HG02938 (cell line): Measurements from ENCODE around the gene LMBR1.
"Not testable (repeated sequence)": the region's sequence is repeated elsewhere in the genome, so short reads cannot be mapped to it uniquely, and the experiment has no call there.

Experiments
- ATAC-seq: cut with Tn5 transposase; IDR thresholded peaks from one replicate; pipeline ENCODE4 v1.9.1; 2021; ENCODE audit warnings: mild to moderate bottlenecking, moderate library complexity; ENCODE audit not compliant: unreplicated experiment

LMBR1 gene

GRCh38 chr7:156892821-156893706, at the start of gene LMBR1:
TSS of gene LMBR1 (minus strand) at chr7:156893183. CDS start at chr7:156892993, 190 bp downstream.
- ATAC-seq = peak; percentile 78

- no peak for ATAC-seq
Observed at GRCh38 chr7:156942708-156943090, 49.7 kb upstream of the LMBR1 start.

GRCh38 chr7:156941393-156942182, 48.6 kb upstream of the LMBR1 start:
- no peak for ATAC-seq

- ATAC-seq = no peak
Observed at GRCh38 chr7:156940421-156941122, 47.6 kb upstream of the LMBR1 start.

- not testable (repeated sequence) for ATAC-seq
Observed at GRCh38 chr7:156936766-156937165, 43.8 kb upstream of the LMBR1 start.

GRCh38 chr7:156935250-156935649, 42.3 kb upstream of the LMBR1 start:
- no peak for ATAC-seq

- ATAC-seq = no peak
Observed at GRCh38 chr7:156932006-156932405, 39.0 kb upstream of the LMBR1 start.

- ATAC-seq = no peak
Observed at GRCh38 chr7:156929789-156930539, 37.0 kb upstream of the LMBR1 start.

- no peak for ATAC-seq
Observed at GRCh38 chr7:156928406-156928747, 35.4 kb upstream of the LMBR1 start.

- ATAC-seq = no peak
Observed at GRCh38 chr7:156927571-156928405, 34.8 kb upstream of the LMBR1 start.

- not testable (repeated sequence) for ATAC-seq
Observed at GRCh38 chr7:156925821-156926220, 32.8 kb upstream of the LMBR1 start.

GRCh38 chr7:156922304-156922703, 29.3 kb upstream of the LMBR1 start:
- not testable (repeated sequence) for ATAC-seq

GRCh38 chr7:156920487-156921373, 27.7 kb upstream of the LMBR1 start:
- ATAC-seq = not testable (repeated sequence)

GRCh38 chr7:156920076-156920475, 27.1 kb upstream of the LMBR1 start:
- no peak for ATAC-seq

GRCh38 chr7:156919132-156919713, 26.2 kb upstream of the LMBR1 start:
- ATAC-seq = no peak

GRCh38 chr7:156918635-156919034, 25.7 kb upstream of the LMBR1 start:
- ATAC-seq = peak; percentile 63

- not testable (repeated sequence) for ATAC-seq
Observed at GRCh38 chr7:156909574-156910252, 16.7 kb upstream of the LMBR1 start.

- ATAC-seq = no peak
Observed at GRCh38 chr7:156907656-156908055, 14.7 kb upstream of the LMBR1 start.
